Stimulated activated CD8-positive, alpha-beta memory T cell treated with anti-CD3 and anti-CD28 coated beads, Interleukin-15, amount 100 ng/mL, for 48 hours (primary cell): ENCODE measurements around the gene PDK2.
"Not testable (repeated sequence)": the region's sequence is repeated elsewhere in the genome, so short reads cannot be mapped to it uniquely, and the experiment has no call there.

Experiments
- DNase-seq, 2 donors: peaks; one replicate each; pipeline ENCODE4 v3.0.0-alpha.2; 2020; ENCODE audit warnings: low read depth in 2 of 2

PDK2 gene

GRCh38 chr17:50058296-50058953, 36.7 kb upstream of the PDK2 start:
- DNase-seq: no peak

- no peak for DNase-seq
Observed at GRCh38 chr17:50059256-50059655, 35.9 kb upstream of the PDK2 start.

- DNase-seq: no peak
Observed at GRCh38 chr17:50059759-50060273, 35.3 kb upstream of the PDK2 start.

GRCh38 chr17:50060951-50061712, 34.0 kb upstream of the PDK2 start:
- no peak for DNase-seq

GRCh38 chr17:50061713-50062045, 33.5 kb upstream of the PDK2 start:
- DNase-seq: not testable (repeated sequence)

- DNase-seq: no peak
Observed at GRCh38 chr17:50062293-50063243, 32.6 kb upstream of the PDK2 start.

- no peak for DNase-seq
Observed at GRCh38 chr17:50063561-50064252, 31.4 kb upstream of the PDK2 start.

DNA sequence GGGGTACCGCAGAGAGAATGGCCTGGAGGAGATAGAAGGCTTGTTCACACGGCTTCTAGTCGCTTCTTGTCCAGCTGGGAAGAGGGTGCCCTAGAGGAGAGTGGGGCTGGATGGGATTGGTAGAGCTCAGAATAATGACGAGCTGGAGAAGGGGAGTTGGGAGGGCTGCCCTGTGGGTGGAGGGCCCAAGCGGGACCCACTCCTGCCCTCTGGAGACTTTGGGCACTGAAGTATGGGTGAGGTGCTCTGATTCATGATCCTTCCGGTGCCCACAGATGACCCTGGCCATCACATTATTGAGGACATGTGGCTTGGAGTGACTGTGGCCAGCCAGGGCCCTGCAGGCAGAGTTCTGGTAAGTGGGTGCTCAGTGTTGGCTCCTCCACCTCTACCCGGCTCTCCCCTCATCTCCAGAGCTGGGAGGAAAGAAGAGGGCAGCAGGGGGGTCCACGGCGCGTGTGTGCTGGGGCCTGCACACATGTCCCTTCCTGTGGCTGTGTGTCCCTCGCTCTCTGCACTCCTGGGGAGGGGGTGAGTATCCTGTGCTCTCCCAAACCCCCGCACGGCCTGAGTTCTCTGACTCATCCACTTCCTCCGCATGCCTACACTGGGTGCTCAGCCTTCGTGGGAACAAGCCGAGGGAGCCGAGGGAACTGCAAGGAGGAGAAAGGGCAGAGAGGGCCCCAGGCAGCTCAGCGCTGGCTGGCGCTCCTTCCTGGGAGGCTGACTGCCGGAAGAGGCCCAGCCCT, 30.7 kb upstream of the PDK2 start:
- DNase-seq: no peak

DNA sequence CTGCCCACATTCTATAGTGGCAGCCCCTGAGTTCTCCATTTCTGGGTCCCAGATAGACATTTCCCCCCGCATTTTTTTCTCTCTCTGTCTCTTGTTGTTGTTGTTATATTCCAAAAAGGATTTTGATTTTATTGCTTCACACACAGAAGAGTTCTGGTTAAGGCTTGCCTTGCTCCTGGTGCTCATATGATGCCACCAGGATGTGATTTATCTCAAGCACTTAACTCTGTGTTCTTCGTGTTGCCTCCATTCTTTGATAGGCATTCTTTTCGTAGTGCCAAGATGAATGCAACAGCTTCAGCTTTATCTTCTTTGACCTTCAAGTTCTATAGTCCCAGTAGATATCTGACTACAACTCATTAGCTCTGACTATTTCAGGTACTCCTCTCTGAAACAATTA, 30.1 kb upstream of the PDK2 start:
- DNase-seq: no peak

- no peak for DNase-seq
Observed at GRCh38 chr17:50066995-50067394, 28.2 kb upstream of the PDK2 start.

DNA sequence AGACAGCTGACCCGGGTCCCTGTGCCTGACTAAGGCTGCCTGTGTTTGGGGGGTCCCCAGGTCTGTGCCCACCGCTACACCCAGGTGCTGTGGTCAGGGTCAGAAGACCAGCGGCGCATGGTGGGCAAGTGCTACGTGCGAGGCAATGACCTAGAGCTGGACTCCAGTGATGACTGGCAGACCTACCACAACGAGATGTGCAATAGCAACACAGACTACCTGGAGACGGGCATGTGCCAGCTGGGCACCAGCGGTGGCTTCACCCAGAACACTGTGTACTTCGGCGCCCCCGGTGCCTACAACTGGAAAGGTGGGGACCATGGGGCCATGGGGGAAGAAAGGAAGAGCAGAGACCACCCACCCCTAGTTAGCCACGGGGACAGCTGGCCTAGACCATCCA, 27.2 kb upstream of the PDK2 start:
- DNase-seq: no peak

DNA sequence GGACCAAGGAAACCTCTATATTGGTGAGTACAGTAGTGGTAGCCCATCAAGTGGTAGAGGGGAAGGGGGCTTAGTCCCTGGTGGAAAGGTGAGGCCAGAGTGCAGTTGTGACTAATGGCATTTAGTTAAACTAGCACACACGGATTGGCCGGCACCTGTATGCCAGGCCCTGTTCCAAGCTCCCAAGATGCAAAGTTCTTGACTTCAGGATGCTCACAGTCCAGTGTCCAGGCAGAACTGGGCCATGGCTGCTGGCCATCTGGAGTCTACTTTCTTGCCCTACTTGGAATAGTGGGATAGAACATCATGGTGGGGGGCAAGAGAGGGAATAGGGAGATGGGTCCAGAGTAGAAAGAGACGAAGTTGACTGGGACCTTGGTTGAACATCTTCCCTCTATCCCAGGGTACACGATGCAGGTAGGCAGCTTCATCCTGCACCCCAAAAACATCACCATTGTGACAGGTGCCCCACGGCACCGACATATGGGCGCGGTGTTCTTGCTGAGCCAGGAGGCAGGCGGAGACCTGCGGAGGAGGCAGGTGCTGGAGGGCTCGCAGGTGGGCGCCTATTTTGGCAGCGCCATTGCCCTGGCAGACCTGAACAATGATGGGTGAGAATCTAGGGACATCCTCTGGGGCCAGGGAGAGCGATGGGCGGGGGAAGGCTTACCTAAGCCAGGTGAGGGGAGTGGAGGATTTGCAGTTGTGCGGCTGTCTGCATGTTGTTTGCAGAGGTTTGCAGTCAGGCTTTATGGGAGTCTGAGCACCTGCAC, 24.1 kb upstream of the PDK2 start:
- no peak for DNase-seq

GRCh38 chr17:50071692-50072091, 23.5 kb upstream of the PDK2 start:
- no peak for DNase-seq

GRCh38 chr17:50072130-50072529, 23.0 kb upstream of the PDK2 start:
- no peak for DNase-seq

DNA sequence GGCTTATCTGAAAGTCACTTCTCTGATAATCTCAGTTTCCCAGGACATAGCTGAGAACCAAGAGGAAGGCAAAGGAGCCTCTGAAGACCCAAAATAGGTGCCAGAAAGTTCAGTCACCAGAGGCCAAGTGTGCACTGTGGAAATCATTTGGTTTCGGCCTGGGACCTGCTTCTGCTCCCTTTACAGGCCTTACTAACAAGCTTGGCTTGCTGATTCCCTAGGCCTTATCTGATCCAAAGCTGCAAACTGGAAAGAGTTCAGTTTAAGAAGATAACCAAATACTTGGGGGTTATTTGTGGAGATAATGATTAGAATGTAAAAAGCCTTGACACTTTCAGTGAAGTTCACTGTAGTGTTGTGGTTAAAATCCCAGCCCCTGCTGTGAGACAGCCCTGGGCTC, 22.2 kb upstream of the PDK2 start:
- no peak for DNase-seq

DNA sequence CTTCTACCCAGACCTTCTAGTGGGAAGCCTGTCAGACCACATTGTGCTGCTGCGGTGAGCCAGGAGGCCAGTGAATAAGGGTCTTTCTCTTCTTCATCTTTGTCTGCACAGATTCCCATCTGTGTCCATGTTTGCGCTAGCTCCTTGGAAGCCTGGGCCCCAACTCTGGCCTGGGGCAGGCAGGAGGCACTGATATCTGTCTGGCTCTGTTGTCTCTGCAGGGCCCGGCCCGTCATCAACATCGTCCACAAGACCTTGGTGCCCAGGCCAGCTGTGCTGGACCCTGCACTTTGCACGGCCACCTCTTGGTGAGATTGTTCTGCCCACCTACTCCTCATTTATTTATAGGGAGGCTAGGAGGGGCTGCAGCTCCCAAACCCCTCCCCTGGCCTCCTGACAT, 20.9 kb upstream of the PDK2 start:
- no peak for DNase-seq

DNA sequence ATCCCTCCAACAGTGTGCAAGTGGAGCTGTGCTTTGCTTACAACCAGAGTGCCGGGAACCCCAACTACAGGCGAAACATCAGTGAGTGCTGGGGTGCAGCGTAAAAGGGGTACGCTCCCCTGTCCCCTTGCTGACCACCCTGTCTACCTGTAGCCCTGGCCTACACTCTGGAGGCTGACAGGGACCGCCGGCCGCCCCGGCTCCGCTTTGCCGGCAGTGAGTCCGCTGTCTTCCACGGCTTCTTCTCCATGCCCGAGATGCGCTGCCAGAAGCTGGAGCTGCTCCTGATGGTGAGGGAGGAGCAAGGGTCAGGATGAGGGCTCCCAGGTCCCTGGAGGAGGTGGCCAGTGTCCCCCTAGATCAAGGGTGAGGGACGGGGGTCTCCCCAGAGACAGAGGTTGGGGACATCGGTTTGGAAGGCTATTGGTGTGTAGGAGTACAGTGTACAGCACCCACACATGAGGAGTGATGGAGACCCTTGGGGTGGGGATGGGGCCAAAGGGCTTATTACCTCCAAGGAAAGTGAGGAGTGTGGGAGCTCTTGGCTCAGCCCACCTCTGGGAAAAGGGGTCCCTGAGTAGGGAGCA, 19.6 kb upstream of the PDK2 start:
- DNase-seq: no peak

DNA sequence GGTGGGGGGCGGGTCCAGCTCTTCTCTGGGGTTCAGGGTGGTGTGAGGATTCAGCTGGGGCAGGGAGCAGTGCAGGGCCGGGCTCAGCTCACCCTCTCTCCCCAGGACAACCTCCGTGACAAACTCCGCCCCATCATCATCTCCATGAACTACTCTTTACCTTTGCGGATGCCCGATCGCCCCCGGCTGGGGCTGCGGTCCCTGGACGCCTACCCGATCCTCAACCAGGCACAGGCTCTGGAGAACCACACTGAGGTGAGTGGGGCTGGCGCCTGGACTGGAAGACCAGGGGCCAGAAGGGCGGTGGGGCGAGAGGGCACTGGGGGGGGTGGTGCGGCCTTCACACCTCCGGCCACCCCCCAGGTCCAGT, 18.9 kb upstream of the PDK2 start:
- no peak for DNase-seq

DNA sequence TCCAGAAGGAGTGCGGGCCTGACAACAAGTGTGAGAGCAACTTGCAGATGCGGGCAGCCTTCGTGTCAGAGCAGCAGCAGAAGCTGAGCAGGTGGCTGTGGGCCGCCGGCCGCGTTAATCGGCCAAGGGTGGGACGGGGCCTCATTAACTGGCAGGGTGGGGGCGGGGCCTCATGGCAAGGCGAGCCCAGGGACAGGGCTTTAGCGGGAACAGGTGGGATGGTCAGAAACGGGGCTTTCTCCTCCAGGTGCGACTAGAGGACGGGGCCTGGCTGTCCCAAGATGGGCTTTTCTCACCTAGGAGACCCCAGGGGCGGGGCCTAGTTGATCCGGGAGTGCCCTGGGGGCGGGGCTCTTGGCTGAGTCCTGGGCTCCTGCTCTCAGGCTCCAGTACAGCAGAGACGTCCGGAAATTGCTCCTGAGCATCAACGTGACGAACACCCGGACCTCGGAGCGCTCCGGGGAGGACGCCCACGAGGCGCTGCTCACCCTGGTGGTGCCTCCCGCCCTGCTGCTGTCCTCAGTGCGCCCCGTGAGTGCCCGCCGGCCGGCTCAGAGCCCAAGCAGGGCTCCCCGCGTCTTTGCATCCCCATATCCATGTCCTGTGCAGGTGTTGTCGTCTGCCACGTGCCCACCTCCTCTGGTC, 18.4 kb upstream of the PDK2 start:
- DNase-seq: no peak
